ENCODE results near the gene PURA.

The PURA gene

DNA sequence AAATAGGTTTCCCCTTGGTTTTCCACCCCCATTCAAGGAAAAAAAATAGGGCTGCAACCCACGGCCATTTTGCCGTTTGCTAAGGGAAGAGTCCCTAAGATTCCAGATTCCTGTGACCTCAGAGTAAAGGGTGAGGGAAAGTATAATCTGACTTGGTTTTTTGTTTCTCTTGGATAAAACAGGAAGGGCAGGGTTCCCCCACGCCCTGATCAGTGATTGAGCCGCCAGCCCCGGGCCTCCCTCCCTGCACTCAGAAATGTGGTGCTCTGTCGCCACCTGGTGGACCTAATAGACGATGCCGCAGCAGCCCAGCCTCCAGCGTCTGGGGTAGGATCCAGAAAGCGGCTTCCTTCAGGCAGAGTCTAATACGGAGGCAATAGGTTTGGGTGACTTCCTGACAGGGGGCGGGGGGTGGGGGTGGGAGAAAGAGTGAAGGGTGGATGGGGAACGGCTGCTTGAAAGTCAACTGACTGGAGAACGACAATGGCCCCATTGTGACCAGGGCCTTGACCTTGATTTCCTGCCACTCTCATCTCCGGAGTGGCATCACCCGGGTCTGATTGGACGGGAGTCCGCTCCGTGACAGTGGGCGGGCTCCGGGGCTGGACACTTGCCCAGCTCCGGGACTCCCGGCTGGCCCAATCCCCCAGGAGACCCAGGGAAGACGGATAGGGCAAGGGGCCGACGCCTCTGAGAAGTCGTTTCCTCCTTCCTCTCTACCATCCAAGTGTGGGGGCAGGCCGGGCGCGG, 43.3 kb downstream of the PURA start:
- peak; percentile 67 to 75 for DNase-seq (ENCODE audit: extremely low read depth in 1 of 2, low read depth in 1 of 2)

DNA sequence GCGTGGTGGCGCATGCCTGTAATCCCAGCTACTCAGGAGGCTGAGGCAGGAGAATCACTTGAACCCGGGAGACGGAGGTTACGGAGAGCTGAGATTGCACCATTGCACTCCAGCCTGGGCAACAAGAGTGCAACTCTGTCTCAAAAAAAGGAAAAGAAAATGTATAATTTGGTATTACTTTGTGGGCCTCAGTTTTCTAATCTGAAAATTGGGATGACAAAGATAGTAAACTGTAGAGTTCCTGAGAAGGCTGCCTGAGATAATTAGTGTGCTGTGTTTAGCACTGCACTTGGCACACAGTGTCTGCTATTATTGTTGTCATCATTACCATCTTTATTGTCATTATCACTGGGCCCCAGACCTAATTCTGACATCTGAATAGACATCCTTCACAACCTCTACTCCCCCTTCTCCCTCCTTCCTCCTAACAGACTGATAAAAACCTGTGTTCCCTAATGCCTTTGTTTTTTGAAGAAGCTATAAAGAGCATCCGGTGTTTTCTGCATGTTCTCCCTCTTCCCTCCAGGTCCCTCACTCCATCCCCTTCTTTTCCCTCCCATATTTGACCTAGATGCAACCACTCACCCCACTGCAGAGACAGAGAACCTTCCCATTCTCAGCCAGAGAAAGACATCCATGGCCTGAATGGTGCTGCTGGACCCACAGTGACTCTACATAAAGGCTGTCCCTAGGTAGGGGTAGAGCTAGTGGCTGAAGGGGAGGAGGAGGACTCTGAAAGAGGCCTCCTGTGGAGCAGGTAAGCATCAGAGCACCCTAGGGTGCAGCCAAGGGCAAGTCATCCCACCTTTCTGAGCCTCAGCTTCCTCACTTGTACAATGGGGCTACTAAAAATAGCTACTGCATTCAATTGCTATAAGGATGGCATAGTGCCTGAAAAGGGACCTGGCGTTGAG, 45.4 kb downstream of the PURA start:
- DNase-seq (ENCODE audit: extremely low read depth in 1 of 2, low read depth in 1 of 2): no peak

DNA sequence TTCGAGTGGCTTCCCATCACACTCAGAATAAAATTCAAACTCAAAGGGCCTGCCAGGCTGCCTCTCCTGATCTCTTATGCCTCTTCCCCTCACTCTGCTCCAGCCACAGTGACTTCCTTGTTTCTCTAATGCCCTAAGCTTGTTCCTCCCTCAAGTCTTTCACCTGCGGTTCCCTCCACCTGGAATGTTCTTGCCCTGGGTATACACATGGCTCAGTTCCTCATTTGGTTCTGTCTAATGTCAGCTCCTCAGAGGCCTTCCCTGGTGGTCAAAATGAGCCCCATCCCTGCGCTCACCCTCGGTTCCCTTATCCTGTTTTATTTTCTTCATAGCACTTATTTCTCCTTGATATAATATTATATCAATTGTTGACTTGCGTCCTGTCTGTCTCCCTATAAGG, 48.4 kb downstream of the PURA start:
- no peak for DNase-seq (ENCODE audit: extremely low read depth in 1 of 2, low read depth in 1 of 2)

DNA sequence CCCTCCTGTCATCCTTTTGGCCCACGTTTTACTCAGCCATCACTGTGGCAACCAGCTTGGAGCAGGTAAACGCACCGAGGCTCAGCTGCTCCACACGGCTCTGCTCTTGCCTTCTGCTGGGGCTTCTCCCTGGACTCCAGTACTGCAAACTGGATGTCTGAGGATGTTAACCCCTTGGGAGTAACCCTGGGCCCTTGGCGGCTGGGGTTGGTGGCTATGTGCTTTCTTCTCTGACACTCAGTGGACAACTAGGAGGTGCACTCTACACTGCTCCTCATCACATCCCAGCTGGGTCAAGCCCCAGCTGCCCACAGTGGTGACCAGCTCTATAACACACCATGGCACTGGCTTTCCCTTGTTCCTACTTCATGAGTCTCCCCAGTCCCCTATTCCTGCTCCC, 48.9 kb downstream of the PURA start:
- DNase-seq (ENCODE audit: extremely low read depth in 1 of 2, low read depth in 1 of 2): no peak

DNA sequence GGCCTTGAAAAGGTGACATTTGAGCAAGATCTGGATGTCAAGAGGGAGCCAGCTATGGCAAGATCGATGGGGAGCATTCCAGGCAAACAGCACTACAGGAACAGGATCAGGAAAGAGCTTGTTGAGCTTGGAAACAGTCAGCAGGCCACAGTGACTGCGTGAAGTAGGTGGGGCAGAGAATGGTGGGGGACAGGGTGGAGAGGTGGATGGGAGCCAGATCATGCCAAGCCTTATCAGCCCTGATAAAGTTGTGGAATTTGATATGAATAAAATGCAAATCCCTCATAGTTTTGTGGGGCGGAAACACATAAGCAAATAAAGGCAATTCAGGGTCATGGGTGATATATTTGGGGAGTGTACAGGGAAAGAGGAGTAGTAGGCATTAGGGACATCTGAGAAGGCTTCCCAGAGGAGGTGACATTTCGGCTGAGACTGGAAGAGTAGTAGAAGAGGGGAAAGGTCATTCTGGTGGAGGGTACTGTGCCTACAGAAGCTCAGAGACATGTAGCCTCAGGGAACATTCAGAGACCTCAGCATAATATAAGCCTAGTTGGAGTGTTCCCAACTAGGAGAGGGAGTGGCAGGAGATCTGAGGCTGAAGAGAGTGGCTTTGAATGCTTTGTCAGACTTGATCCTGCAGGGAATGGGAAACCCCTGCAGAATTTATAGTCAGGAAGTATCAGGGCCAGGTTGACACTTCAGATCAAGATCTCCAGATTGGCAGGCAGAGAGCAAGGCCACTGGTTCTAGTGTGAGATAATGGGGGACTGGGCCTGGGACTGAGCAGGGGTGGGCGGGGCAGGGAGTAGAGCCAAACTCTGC, 51.4 kb downstream of the PURA start:
- DNase-seq (ENCODE audit: extremely low read depth in 1 of 2, low read depth in 1 of 2): no peak

DNA sequence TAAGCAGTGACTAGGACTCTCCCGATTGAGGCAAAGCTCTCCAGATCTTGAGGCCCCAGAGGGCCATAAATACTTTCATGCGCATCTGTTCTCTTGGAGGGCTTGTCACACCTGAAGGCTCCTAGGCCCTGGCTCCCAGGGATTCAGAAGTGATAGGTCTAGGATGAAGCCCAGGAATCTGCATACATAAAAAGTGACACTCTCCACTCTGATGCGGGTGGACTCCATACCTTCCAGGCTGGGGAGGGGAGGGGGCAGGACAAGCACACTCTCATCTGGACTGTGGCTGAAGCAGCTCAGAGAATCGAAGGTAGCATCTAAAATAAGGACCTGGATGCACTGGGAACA, 52.0 kb downstream of the PURA start:
- DNase-seq (ENCODE audit: extremely low read depth in 1 of 2, low read depth in 1 of 2): no peak

DNA sequence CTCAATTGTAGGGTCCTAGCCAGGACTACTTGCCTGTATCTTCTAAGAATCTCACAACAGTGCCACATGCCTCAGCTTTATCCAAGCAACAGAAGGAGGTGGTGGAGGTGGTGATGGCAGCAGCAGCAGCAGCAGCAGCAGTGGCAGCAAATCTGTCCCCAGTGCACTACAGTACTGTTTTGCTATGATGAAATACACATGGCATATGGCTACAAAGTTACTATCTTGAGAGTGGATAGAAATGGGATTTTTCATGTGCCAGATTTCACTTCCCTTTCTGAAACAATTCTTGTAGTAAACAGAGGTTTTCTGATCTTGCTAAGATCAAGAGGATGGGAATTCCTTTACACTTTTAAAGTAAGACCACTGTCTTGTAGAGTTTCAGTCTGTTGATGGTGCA, 53.0 kb downstream of the PURA start:
- no peak for DNase-seq (ENCODE audit: extremely low read depth in 1 of 2, low read depth in 1 of 2)

DNA sequence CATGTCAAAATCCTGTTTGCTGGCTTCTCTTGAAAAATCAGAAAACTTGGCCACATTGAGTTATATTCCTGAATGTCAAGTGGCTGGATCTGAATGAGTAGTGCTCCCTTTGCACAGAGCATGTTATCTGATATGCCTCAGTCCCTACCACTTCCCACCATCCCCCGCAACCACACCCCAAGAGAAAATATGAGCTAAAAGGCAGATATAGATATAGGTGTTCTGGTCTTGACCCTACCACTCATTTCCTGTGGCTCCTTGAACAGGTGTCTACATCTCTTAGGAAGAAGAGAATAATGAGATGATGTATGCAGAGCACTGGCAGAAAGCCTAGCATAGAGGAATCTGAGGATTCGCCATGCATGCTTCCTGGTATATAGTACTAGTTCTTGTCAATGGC, 54.5 kb downstream of the PURA start:
- DNase-seq (ENCODE audit: extremely low read depth in 1 of 2, low read depth in 1 of 2): no peak

DNA sequence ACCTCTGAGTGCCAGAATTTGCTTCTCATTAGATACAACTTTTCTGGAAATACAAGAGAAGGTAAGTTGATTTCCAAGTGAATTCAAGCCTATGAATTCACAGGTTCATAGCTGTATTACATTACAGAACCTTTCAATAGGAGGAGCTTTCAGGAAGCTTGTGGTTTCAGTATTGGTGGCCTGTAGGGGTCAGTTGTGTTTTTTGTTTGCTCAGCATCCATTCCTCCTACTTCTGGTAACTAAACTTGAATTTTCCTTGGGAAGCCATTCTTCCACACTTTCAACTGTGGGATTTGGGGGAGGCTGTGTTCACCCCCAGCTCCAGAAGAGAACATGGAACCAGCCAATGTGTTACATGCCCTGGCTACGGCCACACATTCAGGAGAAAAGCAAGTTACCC, 55.5 kb downstream of the PURA start:
- DNase-seq (ENCODE audit: extremely low read depth in 1 of 2, low read depth in 1 of 2): no peak

DNA sequence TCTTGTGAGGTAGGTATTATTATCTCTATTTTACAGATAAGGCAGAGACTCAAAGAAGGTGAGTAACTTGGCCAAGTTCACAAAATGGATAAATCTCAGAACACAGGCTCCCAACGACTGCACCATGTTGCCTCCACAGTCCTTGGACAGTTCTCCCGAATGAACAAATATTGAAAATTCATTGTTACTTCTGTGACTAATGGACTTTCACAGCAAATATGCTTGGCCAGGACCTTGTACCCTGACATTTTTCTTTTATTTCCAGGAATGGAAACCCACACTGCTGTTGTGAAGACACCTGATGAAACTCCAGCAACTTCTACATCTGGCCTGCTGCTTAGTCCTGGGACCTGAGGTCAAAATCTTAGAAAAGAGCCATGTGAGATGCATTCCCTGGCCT, 58.6 kb downstream of the PURA start:
- DNase-seq (ENCODE audit: extremely low read depth in 1 of 2, low read depth in 1 of 2): no peak

DNA sequence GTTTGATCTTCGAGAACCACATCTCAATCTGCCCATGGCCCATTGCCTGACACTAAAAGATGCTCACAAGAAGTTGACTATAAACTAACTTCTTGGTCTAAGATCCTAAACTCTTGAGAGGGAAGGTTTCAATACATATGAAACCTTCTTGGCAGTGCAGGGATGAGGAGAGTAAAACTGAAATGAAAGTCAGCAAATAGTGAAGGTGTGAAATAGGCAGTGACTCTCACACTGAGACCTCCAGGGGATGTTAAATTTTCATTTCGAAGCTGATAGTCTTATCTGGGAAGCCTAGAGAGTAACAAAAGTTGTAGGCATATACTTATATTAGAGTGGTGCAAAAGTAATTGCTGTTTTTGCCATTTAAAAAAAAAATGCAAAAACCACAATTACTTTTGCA, 60.1 kb downstream of the PURA start:
- no peak for DNase-seq (ENCODE audit: extremely low read depth in 1 of 2, low read depth in 1 of 2)

DNA sequence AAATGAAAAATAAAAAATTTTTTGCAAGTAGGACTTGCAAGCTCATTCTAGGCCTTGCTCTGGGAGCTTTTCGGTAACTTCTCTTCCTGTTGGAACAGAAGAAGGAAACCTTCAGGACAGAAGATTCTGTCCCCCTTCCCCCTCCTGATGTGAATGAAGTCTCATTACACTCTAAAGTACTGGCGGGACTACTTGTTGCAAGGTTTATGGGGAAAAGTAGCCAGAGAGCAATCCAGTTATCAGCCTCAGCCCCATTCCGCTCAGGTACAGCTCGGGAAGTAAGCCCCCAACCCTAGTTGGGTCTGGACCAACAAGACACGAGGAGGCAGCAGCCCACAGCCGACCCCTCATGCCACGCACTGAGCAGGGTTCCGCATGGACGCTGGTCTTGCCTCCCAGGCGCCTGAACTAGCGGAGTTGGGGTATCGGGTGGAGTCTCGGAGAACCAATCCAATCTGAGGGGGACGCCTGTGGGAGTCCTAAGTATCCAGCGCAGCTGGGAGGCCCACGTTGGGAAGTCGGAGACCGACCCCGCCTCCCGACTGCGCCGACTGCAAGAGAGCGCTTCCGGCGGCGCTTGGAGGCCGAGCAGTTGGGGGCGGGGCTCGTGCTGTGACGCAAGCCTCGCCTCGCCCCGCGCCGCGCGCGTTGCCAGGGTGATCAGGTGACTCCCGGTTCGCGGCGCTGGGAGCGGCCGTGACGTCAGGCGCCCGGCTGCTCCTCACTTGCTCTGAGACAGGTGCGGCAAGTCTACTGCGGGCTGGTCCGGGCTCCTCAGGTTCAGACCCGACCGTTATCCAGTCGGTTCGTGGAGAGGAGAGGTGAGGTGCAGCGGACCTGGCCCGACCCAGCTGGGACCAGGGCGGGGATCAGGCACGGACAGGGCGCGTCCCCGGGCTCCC, 60.8 kb downstream of the PURA start, which contains the start of gene CYSTM1:
TSS of gene CYSTM1 (plus strand) at position 724 of the 902 bp plus-strand sequence. CDS start 19,278 bp downstream, outside the sequence.
- peak; percentile 90 to 95 for DNase-seq (ENCODE audit: extremely low read depth in 1 of 2, low read depth in 1 of 2)
